NOMO-1 (cell line): Measurements from ENCODE around the gene EXOC7.

ENCODE experiments used
- DNase-seq, 2 experiments: peaks; one replicate each; lab custom pipeline; 2025; ENCODE audit not compliant: unreplicated experiment in 2 of 2; lab: John Stamatoyannopoulos, UW

EXOC7 gene

DNA sequence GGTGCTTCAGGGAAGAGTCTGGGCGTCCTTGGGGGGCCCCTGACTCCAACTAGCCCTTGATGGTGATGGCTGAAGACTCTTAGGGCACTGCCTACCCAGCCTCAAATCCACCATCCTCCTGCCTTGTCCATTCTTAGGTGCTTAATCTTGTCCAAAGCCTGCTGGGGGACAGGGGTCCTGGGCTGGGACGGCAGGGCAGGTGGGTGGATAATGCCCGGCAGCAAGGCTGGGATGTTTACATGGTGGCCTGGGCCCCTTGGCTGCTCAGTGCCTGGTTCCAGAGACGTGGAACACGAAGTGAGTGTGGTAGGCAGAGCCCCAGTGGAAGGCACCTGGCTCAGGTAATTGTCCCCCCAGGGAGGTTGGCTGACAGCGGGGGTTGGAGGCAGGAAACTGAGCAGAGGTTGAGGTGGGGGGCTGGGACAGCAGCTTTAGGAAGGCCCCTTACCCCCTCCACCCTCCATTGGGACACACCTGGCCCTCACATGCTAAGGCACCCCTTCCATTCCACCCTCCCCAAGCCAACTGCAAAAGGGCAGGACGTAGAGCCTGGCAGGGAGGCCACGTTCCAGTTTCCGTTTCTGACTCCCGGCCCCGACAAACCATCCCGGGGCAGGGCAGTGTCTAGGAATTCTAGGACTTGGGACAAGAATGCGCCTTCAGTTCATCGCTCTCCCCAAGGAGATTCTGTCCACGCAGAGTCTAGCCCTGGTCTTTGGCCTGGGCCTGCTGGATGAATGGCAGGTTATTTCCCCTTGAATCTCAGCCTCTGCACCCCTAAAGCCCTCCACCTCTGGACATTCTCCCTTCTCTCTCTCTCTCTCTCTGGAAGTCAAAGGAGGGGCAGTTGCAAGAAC lies 35.5 kb upstream of the EXOC7 start:
- DNase-seq = no peak

GRCh38 chr17:76138234-76138895 lies 34.8 kb upstream of the EXOC7 start:
- no peak for DNase-seq

DNA sequence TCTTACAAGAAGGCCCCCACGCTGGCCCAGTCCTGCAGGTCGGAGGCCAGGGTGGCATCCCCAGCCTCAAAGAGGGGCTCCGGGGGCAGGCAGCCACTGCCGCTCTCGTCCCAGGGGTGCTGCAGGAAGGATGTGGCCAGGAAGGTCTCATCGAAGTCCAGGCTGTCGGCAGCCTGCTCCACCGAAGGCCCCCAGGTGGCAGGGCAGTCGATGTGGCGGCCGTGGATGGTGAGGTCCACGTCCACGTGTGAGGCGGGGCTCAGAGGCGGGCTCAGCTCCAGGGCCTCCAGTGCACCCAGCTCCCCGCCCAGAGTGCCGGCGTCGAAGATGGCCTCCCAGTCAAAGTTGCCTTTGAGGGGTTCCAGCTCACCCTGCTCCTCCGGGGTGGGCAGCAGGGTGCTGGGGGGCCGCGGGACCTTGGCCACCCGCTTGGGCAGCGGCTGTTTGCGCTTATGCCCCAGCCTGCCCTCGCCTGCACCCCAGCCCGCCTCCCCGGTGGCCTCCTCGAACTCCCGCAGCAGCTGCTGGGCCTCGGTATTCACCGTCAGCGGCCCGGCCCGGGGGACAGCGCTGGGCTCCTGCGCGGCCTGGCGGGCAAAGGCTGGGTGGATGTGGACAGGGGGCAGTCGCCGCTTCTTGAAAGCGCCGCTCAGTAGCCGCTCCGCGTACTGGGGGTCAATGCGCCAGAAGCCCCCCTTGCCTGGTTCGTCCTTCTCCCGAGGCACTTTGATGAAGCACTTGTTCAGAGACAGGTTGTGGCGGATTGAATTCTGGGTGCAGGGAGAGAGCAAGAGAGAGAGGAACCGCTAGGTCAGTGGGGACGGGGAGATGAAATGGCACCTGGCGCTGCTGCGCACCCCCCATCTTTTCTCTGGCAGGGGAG lies 34.0 kb upstream of the EXOC7 start:
- no peak for DNase-seq

- no peak for DNase-seq
Observed at GRCh38 chr17:76137001-76137350, 33.4 kb upstream of the EXOC7 start.

DNA sequence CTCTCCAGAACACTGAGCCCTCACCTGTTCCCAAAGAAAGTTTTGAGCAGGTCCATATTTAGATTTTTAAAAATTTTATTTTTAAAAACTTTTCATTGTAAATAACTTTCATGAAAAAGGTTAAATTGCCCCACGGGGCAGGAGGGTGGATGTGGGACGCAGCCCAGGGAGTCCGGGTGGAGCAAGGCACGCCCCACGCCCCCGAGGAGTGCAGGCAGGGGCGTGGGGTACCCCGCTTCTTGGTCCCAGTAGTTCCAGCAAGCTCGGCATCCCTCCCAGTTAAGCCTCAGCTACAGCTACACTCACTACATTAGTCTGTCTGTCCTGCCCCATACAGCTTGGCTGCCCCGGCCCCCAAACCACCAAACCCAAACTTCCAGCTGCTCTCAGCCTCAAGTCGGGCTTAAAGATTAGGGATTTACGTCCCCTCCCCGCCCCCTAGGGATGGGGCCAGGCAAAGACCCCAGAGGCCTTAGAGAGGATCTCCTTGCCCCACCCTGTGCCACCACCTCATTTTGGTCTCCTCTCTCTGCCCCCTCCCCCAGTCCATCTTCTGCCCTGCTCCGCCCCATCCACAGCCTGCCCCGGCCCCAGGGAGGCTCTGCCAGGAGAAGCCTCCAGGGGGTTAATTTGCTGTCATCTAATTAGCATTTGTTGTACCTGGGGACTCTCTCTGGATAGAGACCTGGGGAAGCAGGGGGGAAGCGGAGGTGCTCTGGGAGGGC lies 32.9 kb upstream of the EXOC7 start:
- DNase-seq = no peak

DNA sequence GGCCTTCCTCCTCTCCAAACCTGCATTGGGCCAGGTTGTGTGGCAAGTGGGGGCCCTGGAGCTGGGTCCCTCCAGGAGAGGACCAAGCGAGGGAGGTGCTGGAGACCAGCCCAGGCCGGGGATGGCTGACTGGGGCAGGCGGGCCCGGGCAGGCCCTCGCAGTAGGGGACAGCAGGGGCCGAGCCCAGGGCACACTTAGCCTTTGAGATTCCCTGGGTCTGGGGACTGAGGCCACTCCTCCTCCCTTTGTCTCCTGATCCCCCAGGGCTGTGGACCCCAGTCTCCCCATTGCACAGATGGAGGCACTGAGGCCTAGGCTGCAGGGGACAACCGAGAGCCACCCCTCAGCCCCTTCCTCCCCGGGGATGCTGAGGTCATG lies 32.2 kb upstream of the EXOC7 start:
- DNase-seq = no peak

GRCh38 chr17:76134911-76135809 lies 31.6 kb upstream of the EXOC7 start:
- DNase-seq = no peak

DNA sequence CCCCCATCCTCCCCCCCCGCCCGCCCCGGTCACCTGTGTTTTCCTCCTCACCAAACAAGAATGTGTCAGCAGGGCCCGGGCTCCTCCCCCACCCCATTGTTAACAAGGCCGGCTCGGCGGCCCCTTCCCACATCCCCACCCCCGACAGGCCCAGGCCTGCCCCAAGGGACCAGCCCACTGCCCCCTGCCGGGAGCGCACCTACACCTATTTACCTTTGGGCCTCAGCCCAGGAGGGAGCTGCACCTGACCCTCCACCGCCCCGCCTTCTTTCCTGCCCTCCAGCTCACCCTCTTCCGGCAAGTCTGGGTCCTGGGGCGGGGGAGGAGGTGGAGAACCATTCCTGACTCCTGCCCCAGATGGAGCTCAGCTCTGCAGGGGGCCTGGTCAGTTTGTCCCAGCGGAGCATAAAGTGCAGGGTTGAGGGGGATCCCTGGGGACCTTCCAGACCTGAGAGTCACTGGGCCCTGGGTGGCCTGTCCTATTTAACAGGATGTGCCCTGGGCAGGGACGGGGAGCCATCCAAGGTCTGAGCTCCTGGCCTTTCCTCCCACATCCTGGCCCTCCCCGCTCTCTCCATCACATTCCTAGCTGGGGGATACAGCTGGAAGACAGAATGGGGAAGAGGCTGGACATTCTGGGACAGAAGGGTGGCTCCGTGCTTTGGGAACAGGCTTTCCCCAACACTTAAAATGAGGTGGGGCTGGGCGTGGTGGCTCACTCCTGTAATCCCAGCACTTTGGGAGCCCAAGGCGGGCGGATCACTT lies 29.2 kb upstream of the EXOC7 start:
- DNase-seq = no peak

DNA sequence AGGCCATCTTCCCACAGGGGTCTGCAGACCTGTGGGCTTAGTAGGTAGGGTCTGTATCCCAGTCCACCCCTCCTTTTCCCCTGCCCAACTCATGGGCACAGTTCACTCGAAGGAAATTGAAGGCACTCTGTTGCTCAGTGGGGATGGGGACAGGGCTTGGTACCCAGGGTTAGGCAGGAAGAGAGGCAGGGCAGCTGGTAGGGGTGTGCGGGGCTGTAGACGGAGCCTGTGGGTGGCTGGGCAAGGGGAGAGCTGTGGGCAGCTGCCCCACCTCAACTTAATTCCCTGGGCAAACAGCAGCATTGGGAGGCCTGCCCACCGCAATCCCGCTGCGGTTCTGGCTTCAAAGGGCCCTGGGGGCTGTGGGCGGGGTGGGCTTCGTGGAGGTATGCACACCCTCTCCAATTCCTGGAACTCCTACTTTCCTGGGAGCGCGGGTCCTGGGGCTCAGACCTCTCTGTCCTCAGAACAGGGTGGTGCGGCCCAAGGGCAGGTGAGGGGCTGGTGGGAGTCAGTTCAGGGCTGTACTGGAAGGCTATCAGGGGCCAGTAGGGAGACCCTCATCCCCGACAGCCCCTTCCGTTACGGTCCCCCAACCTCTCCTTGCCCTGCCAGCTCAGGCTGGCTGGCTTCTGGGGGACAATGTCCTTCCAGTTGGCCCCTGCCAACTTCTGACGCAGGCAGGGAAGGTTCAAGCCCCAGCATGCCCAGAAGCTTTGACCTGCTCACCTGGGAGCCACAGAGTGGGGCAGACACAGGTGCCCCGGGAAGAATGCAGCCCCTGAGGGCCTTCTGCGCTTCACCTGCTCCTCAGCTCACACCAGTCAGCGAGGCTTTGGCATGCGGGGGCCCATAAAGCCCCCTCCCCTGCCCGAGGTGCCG lies 28.3 kb upstream of the EXOC7 start:
- DNase-seq = no peak

GRCh38 chr17:76131051-76131691 lies 27.6 kb upstream of the EXOC7 start:
- no peak for DNase-seq

- no peak for DNase-seq
Observed at GRCh38 chr17:76130473-76130872, 26.9 kb upstream of the EXOC7 start.

DNA sequence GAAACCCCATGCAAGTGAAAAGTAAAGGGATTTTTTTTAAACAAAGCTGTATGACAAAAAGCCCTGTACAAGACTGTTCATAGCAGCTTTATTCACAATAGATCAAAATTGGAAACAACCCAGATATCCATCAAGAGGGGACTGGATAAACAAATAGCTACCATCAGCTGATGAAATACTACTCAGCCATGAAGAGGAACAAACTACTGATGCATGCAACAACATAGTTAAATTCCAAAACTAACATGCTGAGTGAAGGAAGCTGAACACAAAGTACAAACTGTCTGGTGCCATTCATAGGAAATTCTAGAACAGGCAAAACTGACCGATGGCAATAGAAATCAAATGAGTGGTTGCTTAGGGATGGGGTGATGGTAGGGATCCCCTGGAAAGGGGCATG lies 22.3 kb upstream of the EXOC7 start:
- no peak for DNase-seq

DNA sequence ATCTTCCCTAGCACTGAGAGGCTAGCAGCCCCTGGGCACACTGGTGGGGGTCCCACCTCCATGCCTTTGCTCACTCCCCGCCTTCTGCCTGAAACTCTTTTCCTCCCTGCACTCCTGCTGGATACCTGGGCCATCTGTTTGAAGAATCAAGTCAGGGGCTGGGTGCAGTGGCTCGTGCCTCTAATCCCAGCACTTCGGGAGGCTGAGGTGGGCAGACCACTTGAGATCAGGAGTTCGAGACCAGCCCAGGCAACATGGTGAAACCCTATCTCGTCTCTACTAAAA lies 21.7 kb upstream of the EXOC7 start:
- DNase-seq = no peak

- DNase-seq = no peak
Observed at GRCh38 chr17:76124582-76125390, 21.2 kb upstream of the EXOC7 start.

- DNase-seq = no peak
Observed at GRCh38 chr17:76123749-76124581, 20.4 kb upstream of the EXOC7 start.

DNA sequence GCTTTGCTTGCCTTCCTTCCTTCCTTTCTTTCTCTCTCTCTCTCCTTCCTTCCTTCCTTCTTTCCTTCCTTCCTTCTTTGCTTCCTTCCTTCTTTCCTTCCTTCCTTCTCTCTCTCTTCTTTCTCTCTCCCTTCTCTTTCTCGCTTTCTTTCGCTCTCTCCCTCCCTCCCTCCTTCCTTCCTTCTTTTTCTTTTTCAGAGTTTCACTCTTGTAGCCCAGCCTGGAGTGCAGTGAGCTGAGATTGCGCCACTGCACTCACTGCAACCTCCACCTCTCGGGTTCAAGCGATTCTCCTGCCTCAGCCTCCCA lies 19.6 kb upstream of the EXOC7 start:
- DNase-seq = no peak
